Suprapubic skin (tissue), 4 donors: Measurements from ENCODE around the gene P2RX6. TPM values are rescaled to one million over a fixed set of nuclear protein-coding genes. Genes with fewer than 3 reads are reported as not detected.
A peak's percentile ranks its signal among the peaks of the same experiment; 100 is the strongest.

ENCODE experiments used
- DNase-seq, 2 donors: peaks; one replicate each; pipeline ENCODE4 v3.0.0-alpha.2; 2019; ENCODE audit warnings: low spot score in 2 of 2
- H3K27ac ChIP-seq: fragments of 200-600 bp; sonication (generic); one replicate; pipeline ENCODE4 v1.5.1; 2019
- H3K27me3 ChIP-seq: fragments of 200-600 bp; sonication (generic); one replicate; pipeline ENCODE4 v1.5.1; 2019
- H3K36me3 ChIP-seq: fragments of 200-600 bp; sonication (generic); one replicate; pipeline ENCODE4 v1.5.1; 2019
- H3K4me1 ChIP-seq: fragments of 200-600 bp; sonication (generic); one replicate; pipeline ENCODE4 v1.5.1; 2019
- H3K4me3 ChIP-seq: fragments of 200-600 bp; sonication (generic); one replicate; pipeline ENCODE4 v1.5.1; 2019; ENCODE audit warnings: mild to moderate bottlenecking
- H3K9me3 ChIP-seq: fragments of 200-600 bp; sonication (generic); one replicate; pipeline ENCODE4 v1.5.1; 2019
- EP300 ChIP-seq: sonication (generic); formaldehyde crosslinking; IDR thresholded peaks from one replicate; pipeline ENCODE4 v1.6.1; 2017; ENCODE audit warnings: antibody characterized with exemption
- POLR2A ChIP-seq, 2 donors: fragments of 450-650 bp; IDR thresholded peaks; one replicate each; pipeline ENCODE4 v1.6.1; 2017; ENCODE audit warnings: antibody characterized with exemption in 2 of 2, mild to moderate bottlenecking in 2 of 2, moderate library complexity in 2 of 2
- POLR2AphosphoS5 ChIP-seq, 3 donors: sonication (generic); formaldehyde crosslinking; IDR thresholded peaks; one replicate each; pipeline ENCODE4 v1.6.1; 2017; ENCODE audit warnings: antibody characterized with exemption in 3 of 3
- WGBS: methylation state at CpG from one replicate; pipeline ENCODE4 v1.1.5; 2018; 5-methylcytosine and 5-hydroxymethylcytosine counted together
- total RNA-seq, 4 donors: library from RNA; depleted of rRNA; stranded (reverse); fragments of >200 nt; gene quantifications; one replicate each; pipeline ENCODE4 v1.1.0, GENCODE V29; 2016
- TF ChIP-seq, protein P1 (sequence below), 2 donors: fragments of 200-600 bp in 1 of 2; fragments of 450-650 bp in 1 of 2; sonication (generic) in 1 of 2; IDR thresholded peaks; one replicate each; pipeline ENCODE4 v1.5.1; 2016 to 2019; ENCODE audit warnings: antibody characterized with exemption in 2 of 2, mild to moderate bottlenecking in 1 of 2, moderate library complexity in 1 of 2

Gene P2RX6
- total RNA-seq, 4 donors from 2014 or later: 0.21 to 3.1 (median 1.0) TPM

DNA sequence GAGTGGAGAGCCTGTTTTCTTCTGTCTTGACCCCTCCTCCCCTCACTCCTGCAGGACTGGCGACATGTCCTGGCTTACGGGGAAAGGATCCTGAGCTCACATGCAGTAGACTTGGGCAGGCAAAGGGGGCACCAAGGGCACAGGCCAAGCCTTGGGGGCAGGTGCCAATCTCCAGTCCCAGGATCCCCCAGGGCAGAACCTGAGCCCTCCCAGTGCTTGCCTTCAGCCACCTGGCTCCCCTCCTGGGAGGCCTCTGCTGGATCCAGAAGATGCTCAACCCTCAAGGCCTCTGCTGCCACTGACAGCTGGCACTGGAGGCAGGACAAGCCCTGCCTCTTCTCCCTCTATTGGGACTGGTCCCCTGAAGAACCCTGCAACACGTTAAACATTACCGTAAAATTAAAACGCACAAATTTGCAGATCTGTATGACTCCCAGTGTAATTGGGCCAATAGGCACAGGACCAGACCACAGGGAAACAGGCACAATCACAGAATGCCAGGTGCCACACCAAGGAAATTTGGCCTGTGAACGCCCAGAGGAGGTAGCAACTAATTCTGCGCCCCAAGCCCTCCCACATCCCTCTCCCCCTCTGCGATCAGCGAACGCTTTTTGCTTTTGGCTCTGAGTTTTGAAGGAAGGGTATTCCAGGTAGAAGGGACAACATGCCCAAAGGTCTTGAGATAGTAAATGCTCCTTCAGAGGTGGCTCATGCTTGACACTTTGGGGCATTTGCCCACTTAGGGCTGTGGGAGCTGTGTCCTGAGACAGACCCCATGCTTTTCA is 33.8 kb upstream of the P2RX6 start:
- TF ChIP-seq EP300: no peak
- no peak for TF ChIP-seq POLR2AphosphoS5 (IDR thresholded peaks at IDR 0.05)
- TF ChIP-seq, protein P1, sequence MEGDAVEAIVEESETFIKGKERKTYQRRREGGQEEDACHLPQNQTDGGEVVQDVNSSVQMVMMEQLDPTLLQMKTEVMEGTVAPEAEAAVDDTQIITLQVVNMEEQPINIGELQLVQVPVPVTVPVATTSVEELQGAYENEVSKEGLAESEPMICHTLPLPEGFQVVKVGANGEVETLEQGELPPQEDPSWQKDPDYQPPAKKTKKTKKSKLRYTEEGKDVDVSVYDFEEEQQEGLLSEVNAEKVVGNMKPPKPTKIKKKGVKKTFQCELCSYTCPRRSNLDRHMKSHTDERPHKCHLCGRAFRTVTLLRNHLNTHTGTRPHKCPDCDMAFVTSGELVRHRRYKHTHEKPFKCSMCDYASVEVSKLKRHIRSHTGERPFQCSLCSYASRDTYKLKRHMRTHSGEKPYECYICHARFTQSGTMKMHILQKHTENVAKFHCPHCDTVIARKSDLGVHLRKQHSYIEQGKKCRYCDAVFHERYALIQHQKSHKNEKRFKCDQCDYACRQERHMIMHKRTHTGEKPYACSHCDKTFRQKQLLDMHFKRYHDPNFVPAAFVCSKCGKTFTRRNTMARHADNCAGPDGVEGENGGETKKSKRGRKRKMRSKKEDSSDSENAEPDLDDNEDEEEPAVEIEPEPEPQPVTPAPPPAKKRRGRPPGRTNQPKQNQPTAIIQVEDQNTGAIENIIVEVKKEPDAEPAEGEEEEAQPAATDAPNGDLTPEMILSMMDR (IDR thresholded peaks at IDR 0.05): no peak
- TF ChIP-seq POLR2A (IDR thresholded peaks at IDR 0.05): no peak
- H3K9me3 ChIP-seq: no peaks in the 10 kb centered on the region
- H3K4me3 ChIP-seq: peak overlapping the region; percentile 70
- no peaks in the 10 kb centered on the region for H3K27me3 ChIP-seq
- peaks cover 43% of the 10 kb centered on the region for H3K4me1 ChIP-seq
- DNase-seq: no peak
- WGBS: 47% methylated on average over 10 of the region's 10 CpGs
- H3K27ac ChIP-seq: peak overlapping the region; percentile 79
- no peaks in the 10 kb centered on the region for H3K36me3 ChIP-seq

GRCh38 chr22:20981787-20982562 is 33.0 kb upstream of the P2RX6 start, which contains the start of gene LZTR1:
LZTR1 (plus strand) TSS chr22:20982297; CDS start chr22:20982372, 75 bp downstream.
- TF ChIP-seq POLR2A (IDR thresholded peaks at IDR 0.05) (peak in 1 of 2 donors; percentile 68), EP300 (no peak), POLR2AphosphoS5 (IDR thresholded peaks at IDR 0.05) (peak; percentile 79 to 88 (median 83))
- TF ChIP-seq, protein P1 (IDR thresholded peaks at IDR 0.05): peak; percentile 9 to 34
- under 1% methylated on average over 57 of the region's 87 CpGs for WGBS
- Histone ChIP-seq H3K27me3 (no peaks in the 10 kb centered on the region), H3K27ac (peak within 1 kb of the TSS; percentile 79), H3K4me1 (peaks cover 43% of the 10 kb centered on the region), H3K9me3 (no peaks in the 10 kb centered on the region), H3K4me3 (peak within 1 kb of the TSS; percentile 70), H3K36me3 (no peaks in the 10 kb centered on the region)
- peak; percentile 83 to 90 for DNase-seq

DNA sequence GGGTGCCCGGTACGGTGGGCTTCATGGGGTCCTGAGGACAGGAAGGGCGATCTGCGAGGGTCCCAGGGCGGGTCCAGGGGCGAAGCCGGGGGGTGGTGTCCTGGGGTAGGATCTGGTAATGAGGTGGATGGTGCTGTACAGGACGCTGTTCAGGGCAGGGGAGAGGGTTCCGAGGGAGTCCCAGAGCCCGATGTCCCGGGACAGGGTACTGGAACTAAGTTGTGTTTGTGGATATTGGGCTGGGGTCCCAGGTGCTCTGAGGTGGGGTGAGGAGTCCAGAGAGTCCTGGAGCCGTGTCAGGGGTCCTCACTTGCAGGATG is 32.4 kb upstream of the P2RX6 start:
- WGBS: 1% methylated on average over 11 of the region's 12 CpGs
- Histone ChIP-seq H3K4me1 (peaks cover 43% of the 10 kb centered on the region), H3K36me3 (peaks cover 3% of the 10 kb centered on the region), H3K4me3 (peak overlapping the region; percentile 70), H3K9me3 (no peaks in the 10 kb centered on the region), H3K27me3 (no peaks in the 10 kb centered on the region), H3K27ac (peak overlapping the region; percentile 79)
- TF ChIP-seq EP300: no peak
- TF ChIP-seq POLR2AphosphoS5 (IDR thresholded peaks at IDR 0.05): no peak
- TF ChIP-seq, protein P1 (IDR thresholded peaks at IDR 0.05): no peak
- no peak for TF ChIP-seq POLR2A (IDR thresholded peaks at IDR 0.05)
- DNase-seq: no peak

DNA sequence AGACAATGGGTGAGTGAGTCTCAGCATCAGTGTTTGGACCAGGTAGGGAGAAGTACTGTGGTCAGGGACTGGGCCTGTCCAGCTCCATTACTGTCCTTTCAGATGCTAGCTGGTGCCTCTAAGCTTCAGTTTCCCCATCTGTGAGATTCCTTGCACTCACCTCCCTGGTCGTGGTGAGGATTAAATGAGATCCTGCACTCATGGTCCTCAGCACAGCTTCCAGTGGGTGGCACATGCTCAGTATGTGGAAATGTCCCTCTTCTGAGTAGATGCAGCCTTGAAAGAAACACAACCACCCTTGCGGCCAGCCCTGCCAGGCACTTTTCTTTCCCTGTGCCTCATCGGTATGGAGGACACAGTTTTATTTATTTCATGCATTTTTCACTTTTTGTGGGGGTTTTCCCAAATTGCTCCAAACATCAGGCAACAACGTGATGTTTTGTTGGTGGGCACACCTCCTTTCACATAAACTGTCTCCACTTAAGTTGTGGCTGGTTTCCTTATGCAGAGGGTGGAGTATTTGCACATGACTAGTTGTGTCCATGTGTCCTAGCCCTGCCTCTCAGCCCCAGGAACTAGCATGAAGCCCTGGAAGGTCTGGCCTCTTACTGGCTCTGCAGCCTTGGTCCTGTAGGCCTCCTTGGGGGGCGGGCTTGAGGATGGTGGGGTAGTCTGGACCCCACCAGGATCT is 31.7 kb upstream of the P2RX6 start:
- TF ChIP-seq, protein P1 (IDR thresholded peaks at IDR 0.05): no peak
- TF ChIP-seq POLR2A (IDR thresholded peaks at IDR 0.05): no peak
- no peak for TF ChIP-seq EP300
- no peak for TF ChIP-seq POLR2AphosphoS5 (IDR thresholded peaks at IDR 0.05)
- H3K27ac ChIP-seq: no peak overlapping the region
- H3K4me1 ChIP-seq: peaks cover 43% of the 10 kb centered on the region
- H3K4me3 ChIP-seq: peak overlapping the region; percentile 70
- no peaks in the 10 kb centered on the region for H3K27me3 ChIP-seq
- peaks cover 10% of the 10 kb centered on the region for H3K36me3 ChIP-seq
- WGBS: 67% methylated on average over 5 of the region's 5 CpGs
- DNase-seq: no peak
- no peaks in the 10 kb centered on the region for H3K9me3 ChIP-seq
